Calu3 (cell line): Measurements from ENCODE around the gene SLC2A14. TPM values are rescaled to one million over a fixed set of nuclear protein-coding genes. Genes with fewer than 3 reads are reported as not detected.
A peak's percentile ranks its signal among the peaks of the same experiment; 100 is the strongest.
"Not testable (repeated sequence)": the region's sequence is repeated elsewhere in the genome, so short reads cannot be mapped to it uniquely, and the experiment has no call there.

ENCODE experiments used
- BruUV-seq: library from RNA; stranded (reverse); fragments of 400-500 nt; replicated peaks from 2 replicates; lab custom pipeline; 2021; lab: Mats Ljungman, UMichigan
- CTCF ChIA-PET: fragments of 300-600 bp; sonication (Branson Sonifier 250); formaldehyde crosslinking; loops from one replicate; lab custom pipeline; 2022; ENCODE audit warnings: antibody characterized with exemption; lab: Charles Lee
- DNase-seq: peaks from one replicate; pipeline ENCODE4 v3.0.0; 2022
- H3K27ac Mint-ChIP-seq: one replicate; pipeline ENCODE4 v1.8.0; 2022; ENCODE audit warnings: mixed read lengths; ENCODE audit not compliant: unreplicated experiment
- H3K27me3 Mint-ChIP-seq: one replicate; pipeline ENCODE4 v1.8.0; 2022; ENCODE audit warnings: mixed read lengths; ENCODE audit not compliant: unreplicated experiment
- H3K36me3 Mint-ChIP-seq: one replicate; pipeline ENCODE4 v1.8.0; 2022; ENCODE audit warnings: mild to moderate bottlenecking, moderate library complexity, mixed read lengths; ENCODE audit not compliant: insufficient read depth, unreplicated experiment
- H3K4me1 Mint-ChIP-seq: one replicate; pipeline ENCODE4 v1.8.0; 2022; ENCODE audit warnings: mild to moderate bottlenecking, low read depth, mixed read lengths; ENCODE audit not compliant: unreplicated experiment
- H3K4me3 Mint-ChIP-seq: one replicate; pipeline ENCODE4 v1.8.0; 2022; ENCODE audit warnings: mild to moderate bottlenecking, low read depth, moderate library complexity, mixed read lengths; ENCODE audit not compliant: unreplicated experiment
- H3K9me3 Mint-ChIP-seq: one replicate; pipeline ENCODE4 v1.8.0; 2022; ENCODE audit warnings: low read depth, mixed read lengths; ENCODE audit not compliant: unreplicated experiment
- intact Hi-C: fragments of 100-400 bp; cut with micrococcal nuclease; formaldehyde crosslinking; loops from one replicate; pipeline ENCODE4 v1.10.0; 2022; ENCODE audit not compliant: unreplicated experiment
- total RNA-seq: library from RNA; stranded (reverse); gene quantifications from 2 replicates; pipeline ENCODE4 v1.2.3, GENCODE V29; 2022
- TF ChIP-seq, protein P1 (sequence below): fragments of 200-600 bp; IDR thresholded peaks from one replicate; pipeline ENCODE4 v1.8.0; 2022; ENCODE audit warnings: antibody characterized with exemption; ENCODE audit not compliant: unreplicated experiment

The SLC2A14 gene
- total RNA-seq, 1 experiment from 2014 or later = not detected

DNA sequence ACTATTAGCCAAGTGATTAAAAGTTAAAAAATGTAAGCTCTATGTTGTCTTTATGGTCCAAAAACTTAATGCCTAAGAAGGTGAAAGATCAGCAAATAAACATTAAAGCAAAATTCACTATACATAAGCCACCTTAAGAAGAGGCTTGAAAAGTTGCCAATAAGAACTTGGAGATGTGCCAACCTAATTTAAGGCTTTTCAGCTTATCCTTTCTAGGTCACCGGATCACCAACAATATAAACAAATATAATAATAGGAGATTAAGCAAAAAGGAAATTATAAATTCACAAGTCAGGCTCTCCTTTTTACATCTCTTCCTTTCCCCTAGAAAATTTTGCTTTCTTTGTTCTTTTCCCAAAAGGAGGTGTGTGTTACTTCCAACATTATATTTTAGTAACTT, 32.4 kb upstream of the SLC2A14 start:
- Mint-ChIP-seq H3K4me1 (peaks cover 25% of the 10 kb centered on the region), H3K27me3 (no peaks in the 10 kb centered on the region), H3K36me3 (no peaks in the 10 kb centered on the region), H3K9me3 (no peaks in the 10 kb centered on the region), H3K27ac (no peak overlapping the region), H3K4me3 (no peak overlapping the region)
- CTCF ChIA-PET = interaction anchor here (0.7 to 1.6 kb wide), 2 partner anchors 100 to 107 kb away, joined by 3 to 7 read pairs; no protein-coding TSS in a partner anchor
- intact Hi-C loops = no loop called here
- BruUV-seq = no TSS peak
- TF ChIP-seq, protein P1, sequence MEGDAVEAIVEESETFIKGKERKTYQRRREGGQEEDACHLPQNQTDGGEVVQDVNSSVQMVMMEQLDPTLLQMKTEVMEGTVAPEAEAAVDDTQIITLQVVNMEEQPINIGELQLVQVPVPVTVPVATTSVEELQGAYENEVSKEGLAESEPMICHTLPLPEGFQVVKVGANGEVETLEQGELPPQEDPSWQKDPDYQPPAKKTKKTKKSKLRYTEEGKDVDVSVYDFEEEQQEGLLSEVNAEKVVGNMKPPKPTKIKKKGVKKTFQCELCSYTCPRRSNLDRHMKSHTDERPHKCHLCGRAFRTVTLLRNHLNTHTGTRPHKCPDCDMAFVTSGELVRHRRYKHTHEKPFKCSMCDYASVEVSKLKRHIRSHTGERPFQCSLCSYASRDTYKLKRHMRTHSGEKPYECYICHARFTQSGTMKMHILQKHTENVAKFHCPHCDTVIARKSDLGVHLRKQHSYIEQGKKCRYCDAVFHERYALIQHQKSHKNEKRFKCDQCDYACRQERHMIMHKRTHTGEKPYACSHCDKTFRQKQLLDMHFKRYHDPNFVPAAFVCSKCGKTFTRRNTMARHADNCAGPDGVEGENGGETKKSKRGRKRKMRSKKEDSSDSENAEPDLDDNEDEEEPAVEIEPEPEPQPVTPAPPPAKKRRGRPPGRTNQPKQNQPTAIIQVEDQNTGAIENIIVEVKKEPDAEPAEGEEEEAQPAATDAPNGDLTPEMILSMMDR = no peak
- DNase-seq = no peak

DNA sequence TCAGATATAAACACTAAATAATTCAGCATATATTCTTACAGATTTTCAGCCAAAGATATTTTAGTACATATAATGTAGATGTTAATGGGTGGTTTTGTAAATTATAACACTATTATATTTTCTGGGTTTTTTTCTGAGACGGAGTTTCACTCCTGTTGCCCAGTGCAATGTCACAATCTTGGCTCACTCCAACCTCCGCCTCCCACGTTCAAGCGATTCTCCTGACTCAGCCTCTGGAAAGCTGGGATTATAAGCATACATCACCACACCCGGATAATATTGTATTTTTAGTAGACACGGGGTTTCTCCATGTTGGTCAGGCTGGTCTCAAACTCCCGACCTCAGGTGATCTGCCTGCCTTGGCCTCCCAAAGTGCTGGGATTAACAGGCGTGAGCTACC, 29.7 kb upstream of the SLC2A14 start:
- BruUV-seq = not testable (repeated sequence)

DNA sequence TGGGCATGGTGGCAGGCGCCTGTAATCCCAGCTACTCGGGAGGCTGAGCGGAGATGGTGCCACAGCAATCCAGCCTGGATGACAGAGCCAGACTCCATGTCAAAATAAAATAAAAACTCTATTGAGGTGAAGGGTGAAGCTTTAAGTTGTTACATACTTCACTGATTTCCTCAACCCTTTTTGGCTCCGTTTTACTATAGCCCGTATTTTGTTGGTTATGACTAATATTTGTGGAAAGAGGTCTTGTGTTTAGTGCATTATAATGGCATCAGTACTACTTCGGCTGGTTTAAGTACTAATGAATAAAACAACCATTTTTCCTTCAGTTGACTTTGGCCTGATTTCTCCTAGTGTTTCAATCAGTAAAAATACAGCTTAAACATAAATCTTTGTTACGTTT, 27.0 kb upstream of the SLC2A14 start:
- H3K4me1 Mint-ChIP-seq = no peaks in the 10 kb centered on the region
- no peak overlapping the region for H3K4me3 Mint-ChIP-seq
- CTCF ChIA-PET = no interaction called here
- H3K9me3 Mint-ChIP-seq = no peaks in the 10 kb centered on the region
- intact Hi-C loops = loop anchor here (5.0 kb wide), 1 partner anchor 33 kb away; no protein-coding TSS in a partner anchor
- no TSS peak for BruUV-seq
- no peaks in the 10 kb centered on the region for H3K27me3 Mint-ChIP-seq
- H3K36me3 Mint-ChIP-seq = no peaks in the 10 kb centered on the region
- no peak overlapping the region for H3K27ac Mint-ChIP-seq
- TF ChIP-seq, protein P1 = no peak
- DNase-seq = no peak

More for the DNA sequence above, 29.7 kb upstream of the SLC2A14 start:
- DNase-seq, intact Hi-C loops, H3K9me3 Mint-ChIP-seq, H3K27ac Mint-ChIP-seq, H3K36me3 Mint-ChIP-seq, H3K4me3 Mint-ChIP-seq, CTCF ChIA-PET, H3K27me3 Mint-ChIP-seq: not testable (repeated sequence)
- H3K4me1 Mint-ChIP-seq = peaks cover 22% of the 10 kb centered on the region

DNA sequence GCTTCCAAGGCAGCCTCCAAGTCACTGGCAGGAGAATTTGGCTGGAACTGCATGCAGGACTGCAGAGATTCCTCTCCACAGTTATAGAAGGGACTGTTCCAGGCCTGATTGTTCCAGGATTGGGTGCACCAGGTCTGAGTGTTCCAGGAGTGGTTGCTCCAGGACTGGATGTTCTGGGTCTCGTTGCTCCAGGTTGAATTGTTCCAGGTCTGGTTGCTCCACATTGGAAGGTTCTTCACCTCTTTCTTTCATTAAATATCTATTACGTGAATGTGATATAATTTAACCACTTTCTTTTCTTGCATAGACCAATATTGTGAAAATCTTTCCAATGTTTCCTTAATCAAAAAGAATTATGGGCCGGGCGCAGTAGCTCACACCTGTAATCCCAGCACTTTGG, 24.0 kb upstream of the SLC2A14 start:
- H3K36me3 Mint-ChIP-seq, BruUV-seq, H3K27me3 Mint-ChIP-seq, CTCF ChIA-PET, H3K4me3 Mint-ChIP-seq, H3K4me1 Mint-ChIP-seq, H3K9me3 Mint-ChIP-seq, H3K27ac Mint-ChIP-seq, DNase-seq: not testable (repeated sequence)
- intact Hi-C loops = loop anchor here (5.0 kb wide), 1 partner anchor 36 kb away; no protein-coding TSS in a partner anchor

DNA sequence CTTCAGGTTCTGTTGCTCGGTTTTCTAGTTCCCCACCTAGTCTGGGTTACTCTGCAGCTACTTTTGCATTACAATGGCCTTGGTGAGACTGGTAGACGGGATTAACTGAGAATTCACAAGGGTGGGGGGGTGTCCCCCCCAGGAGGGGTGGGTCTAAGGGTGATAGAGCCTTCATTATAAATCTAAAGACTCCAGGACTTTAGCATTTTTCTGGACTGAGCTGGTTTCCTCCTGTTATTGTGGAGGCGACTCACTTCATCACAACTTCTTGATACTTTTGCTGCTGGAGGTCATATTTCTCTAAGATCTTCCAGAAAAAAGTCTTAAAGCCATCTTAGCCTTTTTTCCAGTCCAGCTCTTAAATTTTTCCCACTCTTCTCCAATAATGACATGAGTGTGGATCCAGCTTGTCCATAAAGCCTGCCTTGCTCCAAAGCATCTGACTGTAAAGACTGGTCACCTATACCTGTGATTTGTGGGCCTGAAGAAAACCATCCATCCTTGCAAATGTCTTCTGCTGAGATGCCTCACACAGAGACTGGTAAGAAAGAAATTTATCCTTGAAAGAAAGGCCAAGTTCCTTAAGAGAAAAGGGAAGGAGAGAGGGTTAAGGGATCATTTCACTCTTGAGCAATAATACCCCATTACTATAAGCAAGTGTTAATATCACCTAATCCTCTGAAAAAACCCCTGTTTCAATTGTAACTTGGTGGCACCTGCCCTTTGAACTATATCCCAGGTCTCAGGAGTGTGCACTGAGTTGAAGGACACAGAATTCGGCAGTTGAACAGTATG, 19.7 kb upstream of the SLC2A14 start:
- Mint-ChIP-seq H3K36me3 (no peaks in the 10 kb centered on the region), H3K9me3 (no peaks in the 10 kb centered on the region), H3K4me3 (peak overlapping the region; percentile 21), H3K4me1 (no peaks in the 10 kb centered on the region), H3K27ac (no peak overlapping the region), H3K27me3 (no peaks in the 10 kb centered on the region)
- intact Hi-C loops = no loop called here
- CTCF ChIA-PET = interaction anchor here (0.7 kb wide), 1 partner anchor 150 kb away, joined by 6 read pairs; no protein-coding TSS in a partner anchor
- no peak for DNase-seq
- TF ChIP-seq, protein P1 = no peak
- no TSS peak for BruUV-seq
